SIG-M5 treated with dmso at 0.1 percent for 504 hours (cell line): ENCODE measurements around the gene FRMPD1.
"Not testable (repeated sequence)": the region's sequence is repeated elsewhere in the genome, so short reads cannot be mapped to it uniquely, and the experiment has no call there.

Experiments used
- DNase-seq: peaks from one replicate; lab custom pipeline; 2025; ENCODE audit not compliant: unreplicated experiment; lab: John Stamatoyannopoulos, UW

Gene FRMPD1

GRCh38 chr9:37650873-37651768 is at the start of gene FRMPD1:
TSS of gene FRMPD1 (plus strand) at chr9:37650954. CDS start at chr9:37692642, 41,688 bp downstream.
- DNase-seq, result peak; percentile 30

- DNase-seq, result not testable (repeated sequence)
These were observed 48.7 kb upstream of the FRMPD1 start for GRCh38 chr9:37602061-37602460.

GRCh38 chr9:37602817-37603216 is 47.9 kb upstream of the FRMPD1 start:
- DNase-seq, result no peak

GRCh38 chr9:37604296-37604695 is 46.5 kb upstream of the FRMPD1 start:
- no peak for DNase-seq

GRCh38 chr9:37608250-37608649 is 42.5 kb upstream of the FRMPD1 start:
- no peak for DNase-seq

GRCh38 chr9:37609735-37610397 is 40.9 kb upstream of the FRMPD1 start:
- DNase-seq, result no peak

GRCh38 chr9:37611014-37611413 is 39.7 kb upstream of the FRMPD1 start:
- no peak for DNase-seq

- DNase-seq, result no peak
These were observed 38.8 kb upstream of the FRMPD1 start for GRCh38 chr9:37611961-37612360.

GRCh38 chr9:37617161-37617560 is 33.6 kb upstream of the FRMPD1 start:
- no peak for DNase-seq

- no peak for DNase-seq
These were observed 32.9 kb upstream of the FRMPD1 start for GRCh38 chr9:37617832-37618231.

- no peak for DNase-seq
These were observed 31.9 kb upstream of the FRMPD1 start for GRCh38 chr9:37618817-37619216.

GRCh38 chr9:37619806-37620205 is 30.9 kb upstream of the FRMPD1 start:
- DNase-seq, result no peak

GRCh38 chr9:37620396-37620795 is 30.4 kb upstream of the FRMPD1 start:
- DNase-seq, result no peak

GRCh38 chr9:37621273-37622121 is 29.3 kb upstream of the FRMPD1 start:
- no peak for DNase-seq

GRCh38 chr9:37622462-37622861 is 28.3 kb upstream of the FRMPD1 start:
- DNase-seq, result no peak

- no peak for DNase-seq
These were observed 27.5 kb upstream of the FRMPD1 start for GRCh38 chr9:37623267-37623666.

- no peak for DNase-seq
These were observed 26.7 kb upstream of the FRMPD1 start for GRCh38 chr9:37624073-37624472.

- DNase-seq, result no peak
These were observed 25.6 kb upstream of the FRMPD1 start for GRCh38 chr9:37625036-37625757.

GRCh38 chr9:37625758-37626147 is 25.0 kb upstream of the FRMPD1 start:
- no peak for DNase-seq

- DNase-seq, result no peak
These were observed 24.0 kb upstream of the FRMPD1 start for GRCh38 chr9:37626708-37627292.
